HG03108 (cell line): ENCODE measurements around the gene UVRAG.

Experiments used
- ATAC-seq: cut with Tn5 transposase; IDR thresholded peaks from one replicate; pipeline ENCODE4 v1.9.1; 2021; ENCODE audit warnings: moderate library complexity; ENCODE audit not compliant: unreplicated experiment

Gene UVRAG

GRCh38 chr11:76179147-76179546 is 364.1 kb downstream of the UVRAG start:
- ATAC-seq, result no peak

- no peak for ATAC-seq
These were observed 366.4 kb downstream of the UVRAG start for GRCh38 chr11:76181371-76181770.

- no peak for ATAC-seq
These were observed 369.6 kb downstream of the UVRAG start for GRCh38 chr11:76184551-76184993.

- no peak for ATAC-seq
These were observed 370.5 kb downstream of the UVRAG start for GRCh38 chr11:76185511-76185910.

- ATAC-seq, result no peak
These were observed 371.0 kb downstream of the UVRAG start for GRCh38 chr11:76185931-76186401.

GRCh38 chr11:76186776-76187279 is 371.8 kb downstream of the UVRAG start:
- no peak for ATAC-seq

GRCh38 chr11:76188873-76189272 is 373.9 kb downstream of the UVRAG start:
- no peak for ATAC-seq

- no peak for ATAC-seq
These were observed 374.7 kb downstream of the UVRAG start for GRCh38 chr11:76189682-76190081.

GRCh38 chr11:76190376-76190775 is 375.4 kb downstream of the UVRAG start:
- no peak for ATAC-seq
